PC-3 (cell line): ENCODE measurements around the gene MYO16.

Experiments
- CTCF ChIP-seq: fragments of 300-600 bp; sonication (generic); conservative IDR thresholded peaks from 2 replicates; pipeline ENCODE4 v1.5.1; 2017; ENCODE audit warnings: antibody characterized with exemption, low read depth, mild to moderate bottlenecking, low read length
- EZH2 ChIP-seq: fragments of 300-600 bp; sonication (generic); IDR thresholded peaks from one replicate; pipeline ENCODE4 v1.6.1; 2017; ENCODE audit warnings: antibody characterized with exemption, mild to moderate bottlenecking, low read length; ENCODE audit not compliant: unreplicated experiment

- TF ChIP-seq EZH2: no peak
- no peak for TF ChIP-seq CTCF
These were observed 598.0 kb downstream of the MYO16 start for GRCh38 chr13:109227344-109227940.
